ENCODE data around the gene IFRD1. TPM values are rescaled to one million over a fixed set of nuclear protein-coding genes. Genes with fewer than 3 reads are reported as not detected.

IFRD1 gene
- polyA plus RNA-seq, 1 donor (not counting 4 experiments of a cell fraction or from before 2014, with no cell fraction given): 38.3 TPM

GRCh38 chr7:112420236-112420861 lies 29.9 kb upstream of the IFRD1 start:
- H4K20me1 ChIP-seq (ENCODE audit: control insufficient read depth, extremely low read depth, insufficient read depth, low read length): no peaks in the 10 kb centered on the region
- peak overlapping the region; percentile 51 for H3K27ac ChIP-seq (ENCODE audit: control insufficient read depth, insufficient read depth, low read length)
- dilution Hi-C loops (cut with MboI; ENCODE audit: extremely low pct_ligation_motif_present, low sequenced_read_pairs): no loop called here
- peak; percentile 85 for FAIRE-seq
- H3K4me2 ChIP-seq (ENCODE audit: control insufficient read depth, extremely low read depth, insufficient read depth, low read depth, low read length): peak overlapping the region; percentile 78
- H3K36me3 ChIP-seq (ENCODE audit: control insufficient read depth in 2 of 2, extremely low read depth in 1 of 2, insufficient read depth in 2 of 2, low read length in 2 of 2): no peaks in the 10 kb centered on the region
- no peaks in the 10 kb centered on the region for H3K27me3 ChIP-seq (ENCODE audit: control insufficient read depth, extremely low read depth, insufficient read depth, low read length)
- peak overlapping the region; percentile 25 for H2AFZ ChIP-seq (ENCODE audit: control insufficient read depth, low read length)
- peak overlapping the region in 2 of 3 experiments; percentile 24 to 41 for H3K4me3 ChIP-seq (ENCODE audit: control insufficient read depth in 2 of 3, extremely low read depth in 1 of 3, insufficient read depth in 2 of 3, low read depth in 1 of 3, low read length in 3 of 3)
- peaks cover 36% of the 10 kb centered on the region for H3K4me1 ChIP-seq (ENCODE audit: control insufficient read depth, extremely low read depth, insufficient read depth, low read length)
- no peaks in the 10 kb centered on the region for H3K79me2 ChIP-seq (ENCODE audit: control insufficient read depth, insufficient read depth, low read length)
- H3K9ac ChIP-seq (ENCODE audit: control insufficient read depth, extremely low read depth, insufficient read depth, low read length): peak overlapping the region; percentile 5
- H3K9me1 ChIP-seq (ENCODE audit: control insufficient read depth, extremely low read depth, insufficient read depth, low read length): no peaks in the 10 kb centered on the region
- TF ChIP-seq CTCF (optimal IDR thresholded peaks at IDR 0.05 in 1 of 3, IDR thresholded peaks at IDR 0.05 in 1 of 3, conservative IDR thresholded peaks at IDR 0.05 in 1 of 3; ENCODE audit: extremely low read depth in 1 of 3, insufficient read depth in 2 of 3, low read length in 3 of 3): no peak
- no peak for TF ChIP-seq EZH2 (IDR thresholded peaks at IDR 0.05; ENCODE audit: low read length)
- DNase-seq (ENCODE audit: low read depth, low spot score): no peak
- H3K9me3 ChIP-seq (ENCODE audit: control insufficient read depth, low read depth, low read length): no peaks in the 10 kb centered on the region

GRCh38 chr7:112421666-112422486 lies 28.4 kb upstream of the IFRD1 start:
- Histone ChIP-seq H4K20me1 (ENCODE audit: control insufficient read depth, extremely low read depth, insufficient read depth, low read length) (no peaks in the 10 kb centered on the region), H3K4me1 (ENCODE audit: control insufficient read depth, extremely low read depth, insufficient read depth, low read length) (peaks cover 36% of the 10 kb centered on the region), H3K27ac (ENCODE audit: control insufficient read depth, insufficient read depth, low read length) (no peak overlapping the region), H3K9ac (ENCODE audit: control insufficient read depth, extremely low read depth, insufficient read depth, low read length) (no peak overlapping the region), H3K36me3 (ENCODE audit: control insufficient read depth in 2 of 2, extremely low read depth in 1 of 2, insufficient read depth in 2 of 2, low read length in 2 of 2) (no peaks in the 10 kb centered on the region), H2AFZ (ENCODE audit: control insufficient read depth, low read length) (no peak overlapping the region), H3K4me3 (ENCODE audit: control insufficient read depth in 2 of 3, extremely low read depth in 1 of 3, insufficient read depth in 2 of 3, low read depth in 1 of 3, low read length in 3 of 3) (no peak overlapping the region), H3K79me2 (ENCODE audit: control insufficient read depth, insufficient read depth, low read length) (no peaks in the 10 kb centered on the region), H3K9me3 (ENCODE audit: control insufficient read depth, low read depth, low read length) (no peaks in the 10 kb centered on the region), H3K9me1 (ENCODE audit: control insufficient read depth, extremely low read depth, insufficient read depth, low read length) (no peaks in the 10 kb centered on the region), H3K4me2 (ENCODE audit: control insufficient read depth, extremely low read depth, insufficient read depth, low read depth, low read length) (no peak overlapping the region), H3K27me3 (ENCODE audit: control insufficient read depth, extremely low read depth, insufficient read depth, low read length) (no peaks in the 10 kb centered on the region)
- FAIRE-seq (peak; percentile 52), DNase-seq (ENCODE audit: low read depth, low spot score) (no peak)
- TF ChIP-seq EZH2 (IDR thresholded peaks at IDR 0.05; ENCODE audit: low read length): no peak
- no peak for TF ChIP-seq CTCF (optimal IDR thresholded peaks at IDR 0.05 in 1 of 3, IDR thresholded peaks at IDR 0.05 in 1 of 3, conservative IDR thresholded peaks at IDR 0.05 in 1 of 3; ENCODE audit: extremely low read depth in 1 of 3, insufficient read depth in 2 of 3, low read length in 3 of 3)
- dilution Hi-C loops (cut with MboI; ENCODE audit: extremely low pct_ligation_motif_present, low sequenced_read_pairs): no loop called here
